ENCODE data around the gene BDP1.
"Not testable (repeated sequence)": the region's sequence is repeated elsewhere in the genome, so short reads cannot be mapped to it uniquely, and the experiment has no call there.

Gene BDP1

DNA sequence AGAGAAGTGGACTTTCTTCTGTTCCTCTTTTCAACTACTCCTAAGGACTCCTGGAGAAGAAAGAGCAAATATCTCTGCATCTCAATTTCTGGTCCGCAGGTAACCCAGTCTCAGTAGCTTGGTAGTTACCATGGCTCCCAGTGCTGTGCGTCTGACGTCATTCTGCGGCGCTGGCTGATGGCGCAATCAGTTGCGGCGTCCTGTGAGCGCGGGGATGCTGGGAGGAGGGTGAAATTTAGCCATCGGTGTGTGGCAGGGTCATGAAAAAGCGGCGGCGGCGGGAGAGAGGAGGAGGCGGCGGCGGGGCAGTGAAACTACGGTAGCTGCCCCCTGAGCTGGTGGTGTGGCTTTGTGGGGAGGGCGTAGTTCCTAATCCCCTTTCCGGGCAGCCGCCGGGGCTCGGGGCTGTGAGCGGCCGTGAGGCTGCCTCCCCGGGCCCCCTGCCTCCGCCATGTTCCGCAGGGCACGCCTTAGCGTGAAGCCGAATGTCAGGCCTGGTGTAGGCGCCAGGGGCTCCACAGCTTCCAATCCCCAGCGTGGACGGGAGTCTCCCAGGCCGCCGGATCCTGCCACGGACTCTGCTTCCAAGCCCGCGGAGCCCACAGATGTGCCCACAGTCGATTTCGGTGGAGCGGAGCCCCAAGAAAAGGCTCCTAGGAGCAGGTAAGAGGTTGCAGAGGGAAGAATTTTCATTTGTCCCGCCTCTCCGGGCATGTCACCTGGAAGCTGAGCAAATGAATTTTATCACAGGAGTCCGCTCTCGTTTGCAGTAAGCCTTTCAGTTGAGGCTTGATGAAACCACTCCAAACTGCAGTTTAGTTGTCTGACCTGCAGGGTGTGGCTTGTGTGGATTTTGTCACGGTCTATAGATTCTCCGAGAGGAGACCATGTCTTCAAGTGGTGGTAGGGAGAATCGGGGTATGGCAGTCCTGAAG, at the start of gene BDP1:
Gene BDP1 (plus strand): TSS at position 225 of the 935 bp plus-strand sequence. CDS start 227 bp downstream, at position 452.
- peak; percentile 95 for DNase-seq (ENCODE audit: low read depth)

- DNase-seq (ENCODE audit: low read depth) = not testable (repeated sequence)
Observed at GRCh38 chr5:71410088-71410487, 45.4 kb upstream of the BDP1 start.

DNA sequence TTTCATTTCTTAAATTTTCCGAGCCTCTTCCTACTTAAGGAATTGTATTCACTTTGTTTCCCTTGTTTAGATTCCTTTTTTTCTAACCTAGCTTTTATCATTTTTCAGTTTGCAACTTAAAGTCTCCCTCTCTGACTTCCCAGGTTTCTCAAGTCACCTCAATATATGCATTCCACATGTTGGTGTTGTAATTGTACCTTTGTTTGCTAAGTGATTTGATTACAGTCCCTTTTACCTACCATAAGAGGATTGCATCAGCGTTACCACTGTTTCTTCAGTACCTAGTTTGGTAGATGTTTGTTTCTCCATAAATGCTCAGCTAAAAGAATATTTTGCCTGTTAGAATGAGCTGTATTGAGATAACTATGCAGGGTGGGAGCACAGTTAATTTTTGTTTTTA, 39.8 kb upstream of the BDP1 start:
- not testable (repeated sequence) for DNase-seq (ENCODE audit: low read depth)

GRCh38 chr5:71418026-71418425, 37.4 kb upstream of the BDP1 start:
- not testable (repeated sequence) for DNase-seq (ENCODE audit: low read depth)

- DNase-seq (ENCODE audit: low read depth) = not testable (repeated sequence)
Observed at GRCh38 chr5:71421278-71421677, 34.2 kb upstream of the BDP1 start.

GRCh38 chr5:71423896-71424295, 31.6 kb upstream of the BDP1 start:
- DNase-seq (ENCODE audit: low read depth) = not testable (repeated sequence)

DNA sequence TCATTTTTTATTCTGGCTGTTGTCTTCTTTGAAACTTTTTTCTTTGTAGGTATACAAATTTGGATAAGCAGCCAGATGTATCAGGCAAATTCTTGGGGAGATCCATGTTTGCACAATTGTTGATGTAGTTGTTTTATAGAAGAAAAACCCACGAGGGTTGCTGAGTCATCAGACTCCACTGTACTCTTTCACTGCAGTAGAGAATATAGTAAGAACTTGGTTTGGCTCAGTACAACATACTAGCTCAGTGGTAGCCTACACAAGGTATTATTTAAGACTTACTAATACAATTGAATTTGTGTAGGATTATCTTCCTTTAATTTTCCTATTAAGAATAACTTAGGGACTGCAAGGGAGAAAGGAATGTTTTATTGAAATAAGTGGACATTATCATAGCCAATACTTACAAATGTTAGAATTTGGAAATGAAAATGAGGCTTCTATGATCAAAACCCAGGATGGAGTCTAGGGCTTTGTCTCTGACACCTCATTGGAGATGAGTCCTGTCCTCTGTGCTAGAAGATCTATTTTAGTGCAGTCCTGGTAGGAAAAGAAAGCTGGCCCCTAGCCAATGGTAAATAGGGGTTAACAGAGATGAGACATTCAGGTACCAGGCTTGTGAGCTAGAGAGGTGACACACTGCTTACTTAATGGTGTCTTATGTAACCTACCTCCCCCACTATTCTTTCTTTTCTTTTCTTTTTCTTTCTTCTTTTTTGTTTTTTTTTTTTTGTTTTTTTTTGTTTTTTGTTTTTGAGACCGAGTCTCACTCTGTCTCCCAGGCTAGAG, 28.6 kb upstream of the BDP1 start:
- DNase-seq (ENCODE audit: low read depth) = not testable (repeated sequence)

DNA sequence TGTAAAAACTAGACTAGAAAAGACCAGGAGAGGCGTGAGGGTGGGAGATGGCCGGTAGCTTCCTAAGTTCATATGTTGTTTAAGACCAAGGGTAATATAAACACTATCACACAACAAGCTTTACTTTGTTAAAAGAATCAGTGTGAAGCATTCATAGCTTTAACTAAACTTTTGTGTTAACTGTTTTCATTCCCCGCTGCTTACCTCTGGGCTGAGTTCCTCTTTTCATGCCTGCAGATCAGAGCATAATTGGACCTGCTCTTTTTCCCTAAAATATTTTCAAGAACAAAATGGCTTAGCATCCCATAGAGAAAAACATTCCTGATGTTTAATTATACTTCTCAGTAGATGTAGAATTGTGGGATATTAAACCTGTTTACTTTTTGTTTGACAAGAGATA, 23.0 kb upstream of the BDP1 start:
- DNase-seq (ENCODE audit: low read depth) = not testable (repeated sequence)

- DNase-seq (ENCODE audit: low read depth) = not testable (repeated sequence)
Observed at GRCh38 chr5:71434825-71435224, 20.6 kb upstream of the BDP1 start.

- not testable (repeated sequence) for DNase-seq (ENCODE audit: low read depth)
Observed at GRCh38 chr5:71441564-71441963, 13.9 kb upstream of the BDP1 start.

GRCh38 chr5:71443891-71444290, 11.6 kb upstream of the BDP1 start:
- not testable (repeated sequence) for DNase-seq (ENCODE audit: low read depth)

DNA sequence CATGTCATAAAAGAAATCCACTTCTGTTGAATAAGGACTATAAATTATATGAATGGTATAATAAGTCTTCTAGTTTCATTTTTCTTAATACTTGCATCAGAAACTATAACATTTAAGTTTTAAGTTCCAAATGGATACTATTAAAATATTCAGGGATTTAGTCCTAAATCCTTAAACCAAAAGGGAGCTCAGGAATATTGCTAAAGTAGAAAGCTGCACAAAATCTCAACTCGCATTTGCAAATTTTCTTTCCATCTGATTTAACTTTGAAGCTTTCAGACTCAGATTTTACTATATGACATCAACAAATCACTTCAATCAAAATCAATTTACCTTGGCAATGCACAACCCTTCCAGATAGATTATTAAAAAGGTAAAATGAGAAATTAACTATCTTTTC, 10.4 kb upstream of the BDP1 start:
- DNase-seq (ENCODE audit: low read depth) = not testable (repeated sequence)

DNA sequence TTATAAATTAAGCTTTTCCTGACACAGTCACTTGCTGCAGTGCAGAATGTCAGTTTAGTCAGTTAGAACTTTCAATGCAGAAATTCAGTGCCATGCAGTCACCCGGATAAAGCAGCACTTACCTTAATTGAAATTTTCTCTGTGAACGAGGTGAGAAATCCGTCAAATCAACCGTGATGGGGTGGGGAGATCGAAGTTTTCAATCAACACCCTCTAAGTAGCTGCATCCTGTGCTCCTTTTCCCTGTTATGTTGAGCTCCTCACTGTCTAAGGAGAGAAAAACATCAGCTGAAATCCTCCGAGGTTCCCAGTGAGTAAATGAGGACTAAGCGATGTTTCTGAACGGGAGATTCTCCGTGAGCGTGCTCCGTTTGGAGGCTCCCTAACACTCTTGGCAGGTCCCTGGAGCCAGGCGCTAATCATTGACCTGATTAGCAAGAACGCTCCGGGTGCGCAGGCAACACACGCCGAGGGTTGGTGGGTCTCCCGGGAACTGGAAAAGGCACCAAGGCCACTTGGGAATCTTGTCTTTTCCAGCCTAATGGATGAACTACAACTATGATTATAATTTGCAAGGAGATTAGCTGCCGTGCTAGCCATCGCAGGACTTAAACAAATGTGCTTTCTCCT, 9.8 kb upstream of the BDP1 start:
- DNase-seq (ENCODE audit: low read depth) = not testable (repeated sequence)

DNA sequence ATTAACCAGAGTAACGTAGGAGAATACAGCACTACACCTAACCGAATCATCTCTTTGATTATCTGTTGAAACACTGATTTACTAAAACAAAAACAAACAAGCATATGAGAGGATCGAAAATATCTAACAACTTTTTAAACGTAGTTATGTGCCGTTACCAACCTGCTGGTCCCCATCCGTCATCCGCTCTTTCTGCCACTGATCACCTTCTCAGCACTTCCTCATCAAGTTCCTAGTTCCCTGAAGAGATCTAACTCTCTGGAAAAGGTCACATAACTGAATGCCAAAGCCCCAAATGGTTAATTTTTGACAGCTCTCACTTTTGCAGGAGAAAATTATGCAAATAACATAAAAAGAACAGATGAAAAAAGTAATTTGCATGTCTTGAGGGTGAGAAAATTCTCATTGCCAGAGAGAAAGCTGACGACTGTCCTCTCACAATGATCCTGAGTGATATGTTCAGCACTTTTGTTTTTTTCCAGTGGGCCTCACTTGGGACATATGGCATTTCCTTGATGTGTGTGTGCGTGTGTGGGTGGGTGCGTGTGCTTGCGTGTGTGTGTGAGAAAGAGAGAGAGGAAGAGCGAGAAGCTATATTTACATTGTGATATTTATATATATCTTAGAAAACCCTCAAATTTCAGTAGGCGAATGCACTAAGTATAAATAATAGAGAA, 8.8 kb upstream of the BDP1 start:
- not testable (repeated sequence) for DNase-seq (ENCODE audit: low read depth)

- peak; percentile 35 for DNase-seq (ENCODE audit: low read depth)
Observed at GRCh38 chr5:71447218-71447808, 8.1 kb upstream of the BDP1 start.

DNA sequence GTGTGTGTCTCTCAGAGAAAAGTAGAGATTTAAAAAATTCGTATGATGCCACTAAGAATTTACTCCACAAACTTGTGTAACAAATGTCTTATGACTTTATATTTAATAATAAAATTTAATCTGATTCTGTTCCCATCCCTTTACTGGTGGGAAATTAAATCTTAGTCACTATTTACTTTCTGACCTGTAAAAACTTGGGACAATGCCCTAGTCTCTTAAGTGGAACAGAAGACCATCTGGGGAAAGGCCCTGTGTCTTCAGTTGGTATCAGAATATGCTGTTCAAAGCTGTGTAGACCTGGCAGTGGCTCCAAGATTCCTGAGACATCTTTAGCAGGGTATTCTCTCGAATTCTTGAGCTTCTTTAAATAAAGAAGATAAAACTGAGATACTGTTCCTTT, 2.6 kb upstream of the BDP1 start:
- no peak for DNase-seq (ENCODE audit: low read depth)

GRCh38 chr5:71454913-71455312, 538 bp upstream of the BDP1 start:
- DNase-seq (ENCODE audit: low read depth) = no peak

- no peak for DNase-seq (ENCODE audit: low read depth)
Observed at GRCh38 chr5:71456362-71456743, 902 bp downstream of the BDP1 start.

DNA sequence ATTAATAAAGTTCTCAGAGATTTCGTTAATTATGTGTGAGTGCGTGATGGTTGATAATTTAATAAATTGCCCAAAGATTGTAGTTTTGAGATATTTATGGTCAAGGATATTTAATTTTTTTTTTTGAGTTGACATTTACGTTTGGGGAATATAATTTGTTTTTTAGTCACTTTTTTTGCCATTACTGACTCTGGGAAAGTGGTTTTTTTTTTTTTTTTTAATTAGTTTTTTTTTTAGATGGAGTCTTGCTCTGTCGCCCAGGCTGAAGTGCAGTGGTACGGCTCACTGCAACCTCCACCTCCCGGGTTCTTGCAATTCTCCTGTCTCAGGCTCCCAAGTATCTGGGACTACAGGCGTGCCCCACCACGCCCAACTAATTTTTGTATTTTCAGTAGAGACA, 1.7 kb downstream of the BDP1 start:
- no peak for DNase-seq (ENCODE audit: low read depth)

GRCh38 chr5:71460693-71461092, 5.2 kb downstream of the BDP1 start:
- no peak for DNase-seq (ENCODE audit: low read depth)

GRCh38 chr5:71461360-71461759, 5.9 kb downstream of the BDP1 start:
- DNase-seq (ENCODE audit: low read depth) = no peak
